ENCODE results near the gene TSLP.

- no peak for TF ChIP-seq EZH2phosphoT487 (IDR thresholded peaks at IDR 0.05; ENCODE audit: borderline replicate concordance, low read length)
- TF ChIP-seq, protein P1, sequence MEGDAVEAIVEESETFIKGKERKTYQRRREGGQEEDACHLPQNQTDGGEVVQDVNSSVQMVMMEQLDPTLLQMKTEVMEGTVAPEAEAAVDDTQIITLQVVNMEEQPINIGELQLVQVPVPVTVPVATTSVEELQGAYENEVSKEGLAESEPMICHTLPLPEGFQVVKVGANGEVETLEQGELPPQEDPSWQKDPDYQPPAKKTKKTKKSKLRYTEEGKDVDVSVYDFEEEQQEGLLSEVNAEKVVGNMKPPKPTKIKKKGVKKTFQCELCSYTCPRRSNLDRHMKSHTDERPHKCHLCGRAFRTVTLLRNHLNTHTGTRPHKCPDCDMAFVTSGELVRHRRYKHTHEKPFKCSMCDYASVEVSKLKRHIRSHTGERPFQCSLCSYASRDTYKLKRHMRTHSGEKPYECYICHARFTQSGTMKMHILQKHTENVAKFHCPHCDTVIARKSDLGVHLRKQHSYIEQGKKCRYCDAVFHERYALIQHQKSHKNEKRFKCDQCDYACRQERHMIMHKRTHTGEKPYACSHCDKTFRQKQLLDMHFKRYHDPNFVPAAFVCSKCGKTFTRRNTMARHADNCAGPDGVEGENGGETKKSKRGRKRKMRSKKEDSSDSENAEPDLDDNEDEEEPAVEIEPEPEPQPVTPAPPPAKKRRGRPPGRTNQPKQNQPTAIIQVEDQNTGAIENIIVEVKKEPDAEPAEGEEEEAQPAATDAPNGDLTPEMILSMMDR (conservative IDR thresholded peaks at IDR 0.05; ENCODE audit: low read depth, low read length), result no peak
These were observed 40.4 kb downstream of the TSLP start for GRCh38 chr5:111111956-111112355.

Measured in PC-3 (cell line).